ENCODE results near the gene BCAS3. TPM values are rescaled to one million over a fixed set of nuclear protein-coding genes. Genes with fewer than 3 reads are reported as not detected.

The BCAS3 gene
- polyA plus RNA-seq, 3 donors, result 10.3 to 19.1 (median 14.7) TPM

DNA sequence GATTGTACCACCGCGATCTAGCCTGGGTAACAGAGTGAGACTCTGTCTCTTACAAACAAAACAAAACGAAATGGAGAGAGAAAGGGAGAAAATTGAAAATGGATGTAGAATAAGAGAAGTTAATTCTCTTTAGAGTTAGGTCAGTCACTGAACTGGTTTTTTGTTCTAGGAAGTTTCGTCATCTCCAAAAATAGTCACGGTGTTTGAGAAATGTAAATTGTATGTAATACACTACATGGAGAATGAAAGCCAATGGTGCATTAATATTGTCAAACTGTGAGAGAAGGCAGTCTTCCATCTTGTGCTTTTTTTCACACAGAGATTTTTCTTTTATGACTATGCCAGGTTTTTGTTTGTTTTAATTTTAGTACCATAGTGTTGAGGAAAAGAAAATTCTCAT lies 145.9 kb downstream of the BCAS3 start:
- peaks cover 16% of the 10 kb centered on the region for H3K4me1 Mint-ChIP-seq
- peak overlapping the region in 2 of 7 donors; percentile 0 to 30 for H3K27ac Mint-ChIP-seq
- Histone ChIP-seq H3K36me3 (replicated peaks in 1 of 2; ENCODE audit: control insufficient read depth in 1 of 2, insufficient read depth in 2 of 2, low read length in 2 of 2) (no peaks in the 10 kb centered on the region), H3K9me3 (replicated peaks in 1 of 2; ENCODE audit: control insufficient read depth in 1 of 2, insufficient read depth in 1 of 2, low read length in 2 of 2) (no peaks in the 10 kb centered on the region), H3K9ac (ENCODE audit: insufficient read depth, low read length, poor library complexity, severe bottlenecking) (no peak overlapping the region), H3K4me2 (replicated peaks; ENCODE audit: extremely low read depth, low read length, poor library complexity, severe bottlenecking) (no peak overlapping the region), H4K20me1 (ENCODE audit: insufficient read depth, low read length) (no peaks in the 10 kb centered on the region), H2AFZ (ENCODE audit: insufficient read depth, low read depth, low read length, poor library complexity, severe bottlenecking) (no peak overlapping the region), H3K79me2 (ENCODE audit: insufficient read depth, low read length) (no peaks in the 10 kb centered on the region), H3K4me1 (ENCODE audit: control insufficient read depth in 1 of 2, insufficient read depth in 2 of 2, low read length in 2 of 2) (peaks cover 8% of the 10 kb centered on the region in 2 donors), H3K4me3 (replicated peaks in 1 of 3; ENCODE audit: low read depth in 2 of 3, low read length in 3 of 3) (no peak overlapping the region), H3K27ac (ENCODE audit: low read depth in 1 of 2, low read length in 2 of 2) (peak overlapping the region in 1 of 2 donors; percentile 2), H3K27me3 (ENCODE audit: control insufficient read depth in 2 of 2, insufficient read depth in 2 of 2, low read length in 2 of 2) (no peaks in the 10 kb centered on the region)
- peaks cover 0 to 2% (median 0%) of the 10 kb centered on the region in 7 donors for H3K9me3 Mint-ChIP-seq
- TF ChIP-seq CTCF (IDR thresholded peaks at IDR 0.05), result no peak
- intact Hi-C loops (cut with micrococcal nuclease), result no loop called here
- H3K27me3 Mint-ChIP-seq (ENCODE audit: low read depth in 3 of 3), result peaks cover 0 to 2% (median 0%) of the 10 kb centered on the region in 3 donors
- H3K4me3 Mint-ChIP-seq, result no peak overlapping the region
- H3K36me3 Mint-ChIP-seq, result no peaks in the 10 kb centered on the region
- DNase-seq, result peak in 1 of 3 donors; percentile 3
- WGBS (ENCODE audit: insufficient coverage), result no CpG with 5 or more reads among the region's 5 CpGs

GRCh38 chr17:60825351-60825750 lies 147.7 kb downstream of the BCAS3 start:
- no peaks in the 10 kb centered on the region for H3K36me3 Mint-ChIP-seq
- no peaks in the 10 kb centered on the region for H3K36me3 ChIP-seq (replicated peaks in 1 of 2; ENCODE audit: control insufficient read depth in 1 of 2, insufficient read depth in 2 of 2, low read length in 2 of 2)

More at GRCh38 chr17:60825351-60825750, 147.7 kb downstream of the BCAS3 start:
- no peak overlapping the region for H3K4me2 ChIP-seq (replicated peaks; ENCODE audit: extremely low read depth, low read length, poor library complexity, severe bottlenecking)
- Mint-ChIP-seq H3K9me3 (no peaks in the 10 kb centered on the region), H3K4me1 (peaks cover 16% of the 10 kb centered on the region), H3K27ac (no peak overlapping the region), H3K4me3 (no peak overlapping the region), H3K27me3 (ENCODE audit: low read depth in 3 of 3) (peaks cover 0 to 4% (median 0%) of the 10 kb centered on the region in 3 donors)
- no peak overlapping the region for H2AFZ ChIP-seq (ENCODE audit: insufficient read depth, low read depth, low read length, poor library complexity, severe bottlenecking)
- no peaks in the 10 kb centered on the region for H3K79me2 ChIP-seq (ENCODE audit: insufficient read depth, low read length)
- TF ChIP-seq CTCF (IDR thresholded peaks at IDR 0.05), result no peak
- H3K4me1 ChIP-seq (ENCODE audit: control insufficient read depth in 1 of 2, insufficient read depth in 2 of 2, low read length in 2 of 2), result peaks cover 8% of the 10 kb centered on the region in 2 donors
- WGBS (ENCODE audit: insufficient coverage), result no CpG with 5 or more reads among the region's 1 CpG
- no peak overlapping the region for H3K27ac ChIP-seq (ENCODE audit: low read depth in 1 of 2, low read length in 2 of 2)
- no peaks in the 10 kb centered on the region for H3K27me3 ChIP-seq (ENCODE audit: control insufficient read depth in 2 of 2, insufficient read depth in 2 of 2, low read length in 2 of 2)
- H3K4me3 ChIP-seq (replicated peaks in 1 of 3; ENCODE audit: low read depth in 2 of 3, low read length in 3 of 3), result no peak overlapping the region
- H3K9ac ChIP-seq (ENCODE audit: insufficient read depth, low read length, poor library complexity, severe bottlenecking), result no peak overlapping the region
- no peak for DNase-seq
- no peaks in the 10 kb centered on the region for H4K20me1 ChIP-seq (ENCODE audit: insufficient read depth, low read length)
- H3K9me3 ChIP-seq (replicated peaks in 1 of 2; ENCODE audit: control insufficient read depth in 1 of 2, insufficient read depth in 1 of 2, low read length in 2 of 2), result no peaks in the 10 kb centered on the region
- intact Hi-C loops (cut with micrococcal nuclease), result no loop called here

Data from CD14-positive monocyte (primary cell).